IPS-18a (cell line): ENCODE data around the gene PTPRK.

Experiments used
- H3K27ac ChIP-seq: one replicate; pipeline ENCODE4 v1.5.1; 2013; ENCODE audit warnings: low read length
- H3K27me3 ChIP-seq: one replicate; pipeline ENCODE4 v1.6.1; 2013; ENCODE audit warnings: mild to moderate bottlenecking, low read length; ENCODE audit not compliant: control insufficient read depth, insufficient read depth
- H3K36me3 ChIP-seq: one replicate; pipeline ENCODE4 v1.6.1; 2013; ENCODE audit warnings: low read depth, low read length; ENCODE audit not compliant: control insufficient read depth
- H3K4me1 ChIP-seq: one replicate; pipeline ENCODE4 v1.6.1; 2013; ENCODE audit warnings: low read depth, low read length; ENCODE audit not compliant: control insufficient read depth
- H3K4me3 ChIP-seq: one replicate; pipeline ENCODE4 v1.5.1; 2013; ENCODE audit warnings: low read length
- H3K9ac ChIP-seq: one replicate; pipeline ENCODE4 v1.6.1; 2013; ENCODE audit warnings: mild to moderate bottlenecking, low read length, moderate library complexity
- H3K9me3 ChIP-seq: one replicate; pipeline ENCODE4 v1.6.1; 2013; ENCODE audit warnings: low read depth, low read length; ENCODE audit not compliant: control insufficient read depth

Gene PTPRK

GRCh38 chr6:128114164-128114563 lies 406.2 kb downstream of the PTPRK start:
- no peaks in the 10 kb centered on the region for H3K27me3 ChIP-seq
- no peaks in the 10 kb centered on the region for H3K4me1 ChIP-seq

GRCh38 chr6:128112494-128112893 lies 407.9 kb downstream of the PTPRK start:
- Histone ChIP-seq H3K4me3 (no peak overlapping the region), H3K36me3 (no peaks in the 10 kb centered on the region), H3K4me1 (no peaks in the 10 kb centered on the region), H3K27me3 (no peaks in the 10 kb centered on the region), H3K27ac (no peak overlapping the region), H3K9me3 (no peaks in the 10 kb centered on the region), H3K9ac (no peak overlapping the region)

More at GRCh38 chr6:128114164-128114563, 406.2 kb downstream of the PTPRK start:
- no peak overlapping the region for H3K9ac ChIP-seq
- H3K36me3 ChIP-seq, result no peaks in the 10 kb centered on the region
- H3K27ac ChIP-seq, result no peak overlapping the region
- H3K4me3 ChIP-seq, result no peak overlapping the region
- no peaks in the 10 kb centered on the region for H3K9me3 ChIP-seq

DNA sequence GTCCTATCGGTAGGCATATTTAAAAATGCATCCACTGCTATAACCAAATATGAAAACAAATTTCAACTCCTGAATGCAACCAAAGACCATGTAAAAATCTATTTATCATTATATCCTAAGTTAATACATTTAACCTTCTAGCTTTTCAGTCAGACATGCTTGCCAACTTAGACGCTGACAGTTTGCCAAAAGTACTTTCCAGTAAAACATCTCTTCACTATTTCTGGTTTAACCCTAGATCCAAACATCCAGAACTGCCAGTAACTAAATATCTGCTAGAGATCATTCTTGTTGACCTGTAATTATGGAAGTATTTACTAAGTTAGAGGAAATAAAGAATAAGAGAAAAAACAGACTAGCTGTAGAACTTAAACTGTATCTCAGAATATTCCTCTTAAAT lies 409.3 kb downstream of the PTPRK start:
- Histone ChIP-seq H3K4me1 (no peaks in the 10 kb centered on the region), H3K4me3 (no peak overlapping the region), H3K27ac (no peak overlapping the region), H3K36me3 (no peaks in the 10 kb centered on the region), H3K9me3 (no peaks in the 10 kb centered on the region), H3K27me3 (no peaks in the 10 kb centered on the region), H3K9ac (no peak overlapping the region)

GRCh38 chr6:128107682-128108081 lies 412.7 kb downstream of the PTPRK start:
- Histone ChIP-seq H3K4me1 (no peaks in the 10 kb centered on the region), H3K9ac (no peak overlapping the region), H3K9me3 (no peaks in the 10 kb centered on the region), H3K36me3 (no peaks in the 10 kb centered on the region), H3K27me3 (no peaks in the 10 kb centered on the region), H3K4me3 (no peak overlapping the region), H3K27ac (no peak overlapping the region)

GRCh38 chr6:128099571-128100197 lies 420.7 kb downstream of the PTPRK start:
- Histone ChIP-seq H3K4me1 (peaks cover 7% of the 10 kb centered on the region), H3K27ac (no peak overlapping the region), H3K36me3 (no peaks in the 10 kb centered on the region), H3K9ac (no peak overlapping the region), H3K27me3 (no peaks in the 10 kb centered on the region), H3K4me3 (no peak overlapping the region), H3K9me3 (no peaks in the 10 kb centered on the region)

DNA sequence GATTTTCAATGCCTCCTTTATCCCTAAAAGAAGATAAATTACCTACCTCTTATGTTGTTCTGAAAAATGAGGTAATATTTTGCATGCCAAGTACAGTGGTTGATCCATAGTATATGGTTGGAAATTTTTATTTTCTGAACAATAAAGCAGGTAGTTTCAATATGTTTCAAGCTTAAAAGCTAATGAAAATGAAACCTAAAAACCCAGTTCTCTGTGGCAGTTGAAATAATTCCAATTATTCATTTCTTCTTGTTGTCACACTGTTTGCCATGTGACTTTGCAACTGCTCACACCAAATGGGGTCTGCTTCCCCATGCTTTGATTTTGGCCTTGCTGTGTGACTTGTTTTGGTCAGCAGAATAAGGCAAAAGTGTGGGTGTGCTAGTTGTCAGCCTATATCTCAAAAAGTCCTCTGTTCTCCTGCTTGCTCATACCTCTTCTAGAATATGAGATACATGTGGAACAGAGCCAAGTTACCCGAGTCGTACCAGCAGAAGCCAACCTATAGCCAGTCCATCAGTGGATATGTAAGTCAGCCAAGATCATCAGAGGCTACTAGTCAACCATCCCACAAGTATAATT lies 422.3 kb downstream of the PTPRK start:
- H3K9ac ChIP-seq, result no peak overlapping the region
- no peak overlapping the region for H3K4me3 ChIP-seq
- H3K27me3 ChIP-seq, result no peaks in the 10 kb centered on the region
- no peaks in the 10 kb centered on the region for H3K9me3 ChIP-seq
- H3K36me3 ChIP-seq, result no peaks in the 10 kb centered on the region
- H3K4me1 ChIP-seq, result peaks cover 7% of the 10 kb centered on the region
- no peak overlapping the region for H3K27ac ChIP-seq

GRCh38 chr6:128097009-128097408 lies 423.4 kb downstream of the PTPRK start:
- Histone ChIP-seq H3K27ac (no peak overlapping the region), H3K4me3 (no peak overlapping the region), H3K9ac (no peak overlapping the region), H3K4me1 (peaks cover 7% of the 10 kb centered on the region), H3K27me3 (no peaks in the 10 kb centered on the region), H3K36me3 (no peaks in the 10 kb centered on the region), H3K9me3 (no peaks in the 10 kb centered on the region)

- Histone ChIP-seq H3K4me1 (peaks cover 7% of the 10 kb centered on the region), H3K4me3 (no peak overlapping the region), H3K9ac (no peak overlapping the region), H3K27ac (no peak overlapping the region), H3K36me3 (no peaks in the 10 kb centered on the region), H3K27me3 (no peaks in the 10 kb centered on the region), H3K9me3 (no peaks in the 10 kb centered on the region)
Measured at GRCh38 chr6:128095362-128095761, 425.0 kb downstream of the PTPRK start.

DNA sequence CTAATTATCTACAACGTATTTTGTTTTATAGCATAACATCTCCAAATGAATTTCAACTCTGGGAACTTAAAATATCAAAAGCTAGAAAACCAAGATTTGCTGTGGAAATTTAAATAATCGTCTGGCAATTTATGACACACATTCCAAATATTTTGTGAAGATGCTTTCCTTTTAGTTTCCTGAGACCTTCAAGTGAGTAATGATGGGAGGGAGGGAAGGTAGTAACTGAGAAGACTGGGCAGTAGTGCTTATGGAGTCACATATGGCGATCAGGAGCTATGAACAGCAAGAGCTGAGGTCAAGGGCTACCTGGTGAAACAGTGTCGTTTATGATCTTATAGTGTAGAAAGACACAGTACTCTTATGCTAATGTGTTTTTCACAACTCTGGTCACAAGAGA lies 441.4 kb downstream of the PTPRK start:
- Histone ChIP-seq H3K27ac (no peak overlapping the region), H3K4me1 (no peaks in the 10 kb centered on the region), H3K9ac (no peak overlapping the region), H3K27me3 (no peaks in the 10 kb centered on the region), H3K9me3 (no peaks in the 10 kb centered on the region), H3K36me3 (peaks cover 4% of the 10 kb centered on the region), H3K4me3 (no peak overlapping the region)

DNA sequence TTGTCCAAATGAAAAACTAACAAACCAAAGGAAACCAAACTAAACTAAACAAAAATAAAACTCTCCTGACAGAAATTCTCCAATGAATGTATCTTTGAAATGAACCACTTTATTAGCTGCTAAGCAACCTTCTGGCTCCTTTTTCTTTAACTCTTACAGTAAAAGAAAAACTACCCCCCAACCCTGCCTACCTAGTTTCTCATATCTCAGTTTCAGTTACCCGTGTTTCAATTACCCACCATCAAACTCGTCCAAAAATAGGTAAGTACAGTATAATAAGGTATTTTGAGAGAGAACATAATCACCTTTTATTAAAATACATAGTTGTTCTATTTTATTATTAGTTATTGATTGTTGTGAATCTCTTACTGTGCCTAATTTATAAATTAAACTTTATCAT lies 442.1 kb downstream of the PTPRK start:
- Histone ChIP-seq H3K4me3 (no peak overlapping the region), H3K27me3 (no peaks in the 10 kb centered on the region), H3K36me3 (peaks cover 4% of the 10 kb centered on the region), H3K9me3 (no peaks in the 10 kb centered on the region), H3K4me1 (no peaks in the 10 kb centered on the region), H3K9ac (no peak overlapping the region), H3K27ac (no peak overlapping the region)

- H3K27me3 ChIP-seq, result no peaks in the 10 kb centered on the region
- H3K36me3 ChIP-seq, result peaks cover 4% of the 10 kb centered on the region
- no peaks in the 10 kb centered on the region for H3K9me3 ChIP-seq
- no peak overlapping the region for H3K27ac ChIP-seq
- H3K4me3 ChIP-seq, result no peak overlapping the region
- no peak overlapping the region for H3K9ac ChIP-seq
- no peaks in the 10 kb centered on the region for H3K4me1 ChIP-seq
Measured at GRCh38 chr6:128076843-128077242, 443.6 kb downstream of the PTPRK start.

- Histone ChIP-seq H3K9me3 (no peaks in the 10 kb centered on the region), H3K27me3 (no peaks in the 10 kb centered on the region), H3K4me1 (no peaks in the 10 kb centered on the region), H3K4me3 (no peak overlapping the region), H3K36me3 (peaks cover 4% of the 10 kb centered on the region), H3K9ac (no peak overlapping the region), H3K27ac (no peak overlapping the region)
Measured at GRCh38 chr6:128074567-128074966, 445.8 kb downstream of the PTPRK start.
